HG03432 (cell line): ENCODE results near the gene TNPO1.
A peak's percentile ranks its signal among the peaks of the same experiment; 100 is the strongest.

Experiments
- ATAC-seq: cut with Tn5 transposase; IDR thresholded peaks from one replicate; pipeline ENCODE4 v1.9.1; 2021; ENCODE audit warnings: mild to moderate bottlenecking, moderate library complexity; ENCODE audit not compliant: unreplicated experiment

The TNPO1 gene

GRCh38 chr5:72817671-72818266 lies 1.3 kb downstream of the TNPO1 start:
- ATAC-seq = no peak

DNA sequence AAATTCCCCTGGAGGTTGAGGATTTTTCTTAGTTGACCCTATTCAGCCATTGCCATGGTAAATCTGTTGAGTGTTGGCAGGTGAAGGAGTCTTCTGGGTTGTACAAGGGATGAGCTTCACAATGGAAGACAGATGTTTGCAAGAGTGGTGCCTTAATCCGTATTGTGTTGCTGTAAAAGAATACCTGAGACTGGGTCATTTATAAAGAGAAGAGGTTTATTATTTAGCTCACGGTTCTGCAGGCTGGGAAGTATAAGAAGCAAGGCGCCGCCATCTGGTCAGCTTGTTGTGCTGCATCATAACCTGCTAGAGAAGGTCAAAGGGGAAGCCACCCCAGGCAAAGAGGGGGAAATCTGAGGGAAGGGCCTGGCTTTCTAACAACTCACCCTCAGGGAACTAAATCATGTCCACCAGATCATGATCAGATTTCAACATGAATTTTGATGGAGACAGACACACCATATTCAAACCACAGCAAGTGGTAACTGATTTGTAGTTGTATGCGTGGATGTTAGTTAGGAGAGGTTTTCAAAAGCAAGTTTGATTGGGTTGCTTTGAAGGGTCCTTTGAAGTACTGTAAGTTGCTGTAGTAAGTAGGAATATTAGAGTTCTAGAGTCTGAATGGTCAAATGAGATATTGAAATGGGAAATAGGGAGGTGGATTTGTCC lies 2.5 kb downstream of the TNPO1 start:
- peak; percentile 21 for ATAC-seq

DNA sequence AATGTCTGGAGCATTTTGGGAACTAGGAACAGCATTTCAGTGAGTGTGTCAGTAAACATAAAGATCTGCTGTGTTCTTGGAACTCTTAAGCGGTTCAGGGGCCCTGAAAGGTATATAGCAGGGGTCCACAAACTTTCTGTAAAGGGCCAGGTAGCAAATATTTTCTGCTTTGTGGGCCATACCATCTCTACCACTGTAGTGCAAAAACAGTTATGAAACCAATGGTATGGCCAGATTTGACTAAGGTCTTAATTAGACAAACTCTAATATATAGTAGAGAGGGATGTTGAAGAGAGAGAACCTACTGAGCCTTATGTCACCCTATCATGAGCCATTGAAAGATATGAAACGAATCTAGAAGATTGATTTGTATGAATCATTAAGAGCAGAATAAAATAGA lies 5.3 kb downstream of the TNPO1 start:
- no peak for ATAC-seq

GRCh38 chr5:72822944-72823343 lies 6.5 kb downstream of the TNPO1 start:
- ATAC-seq = no peak

DNA sequence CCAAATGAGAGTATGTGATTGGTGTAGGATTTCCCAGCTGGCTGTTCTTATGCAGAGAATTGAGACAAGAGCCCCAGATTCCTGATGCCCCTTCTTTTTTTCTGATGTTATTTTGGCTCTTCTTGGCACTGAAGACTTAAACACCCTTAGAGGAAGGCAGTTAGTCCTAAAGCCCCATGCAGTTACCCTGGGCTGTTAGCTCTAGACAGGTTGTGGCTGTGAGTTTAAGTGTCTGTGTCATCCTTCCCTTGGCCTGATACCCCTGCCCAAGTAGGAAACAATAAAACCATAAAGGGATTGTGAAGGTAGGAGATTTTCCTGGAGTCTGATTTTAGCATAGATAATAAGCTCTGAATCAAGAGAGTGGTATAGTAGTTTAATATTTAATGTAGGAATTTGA lies 13.2 kb downstream of the TNPO1 start:
- ATAC-seq = no peak

- no peak for ATAC-seq
These were observed 13.9 kb downstream of the TNPO1 start for GRCh38 chr5:72830362-72830761.

DNA sequence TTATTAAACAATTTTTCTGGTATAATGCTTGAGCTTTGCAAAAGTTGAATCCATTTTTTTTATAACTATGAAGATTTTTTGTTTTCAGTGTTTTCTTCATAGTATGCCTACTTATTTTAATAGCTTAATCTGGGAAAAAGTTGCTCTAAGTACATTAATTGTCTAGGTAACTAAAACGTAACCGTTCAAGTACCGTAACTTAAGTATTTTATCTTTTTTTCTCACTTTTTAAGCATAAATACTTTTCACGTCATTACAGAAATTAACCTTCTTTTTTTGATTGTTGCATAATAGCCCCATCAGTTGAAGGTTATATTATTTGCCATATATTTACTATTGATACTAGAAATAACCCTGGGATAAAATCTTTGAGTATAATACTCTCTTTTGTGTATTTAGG lies 15.2 kb downstream of the TNPO1 start:
- ATAC-seq = no peak

DNA sequence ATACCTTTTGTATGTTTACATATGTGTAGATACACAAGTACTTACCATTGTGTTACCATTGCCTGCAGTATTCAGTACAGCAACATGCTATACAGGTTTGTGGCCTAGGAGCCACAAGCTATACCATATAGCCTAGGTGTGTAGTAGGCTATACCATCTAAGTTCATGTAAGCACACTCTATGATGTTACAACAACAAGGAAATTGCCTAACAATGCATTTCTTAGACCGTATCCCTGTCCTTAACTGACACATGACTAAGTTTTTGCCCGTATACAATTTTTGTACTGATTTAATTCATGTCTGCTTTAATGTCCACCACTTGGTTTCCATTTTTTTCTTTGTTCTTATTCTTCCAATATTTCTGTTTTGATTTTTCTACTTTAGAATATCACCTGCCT lies 18.5 kb downstream of the TNPO1 start:
- ATAC-seq = no peak

- ATAC-seq = no peak
These were observed 19.2 kb downstream of the TNPO1 start for GRCh38 chr5:72835633-72836032.

DNA sequence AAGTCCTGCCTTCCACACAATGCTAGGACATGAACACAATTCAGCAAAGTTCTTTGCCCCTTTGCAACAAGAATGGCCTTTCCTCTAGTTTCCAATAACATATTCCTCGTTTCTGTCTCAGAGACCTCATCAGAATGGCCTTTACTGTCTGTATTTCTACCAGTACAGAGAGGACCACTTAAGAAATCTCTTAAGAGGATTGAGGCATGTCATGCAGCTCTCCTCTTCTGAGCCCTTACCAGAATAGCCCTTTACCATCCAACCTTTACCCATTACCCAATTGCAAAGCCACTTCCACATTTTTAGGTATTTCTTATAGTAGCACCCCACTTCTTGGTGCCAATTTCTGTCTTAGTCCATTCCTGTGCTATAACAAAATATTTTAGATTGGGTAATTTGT lies 20.3 kb downstream of the TNPO1 start:
- ATAC-seq = no peak

- no peak for ATAC-seq
These were observed 21.1 kb downstream of the TNPO1 start for GRCh38 chr5:72837524-72838096.

GRCh38 chr5:72840041-72840440 lies 23.6 kb downstream of the TNPO1 start:
- no peak for ATAC-seq

DNA sequence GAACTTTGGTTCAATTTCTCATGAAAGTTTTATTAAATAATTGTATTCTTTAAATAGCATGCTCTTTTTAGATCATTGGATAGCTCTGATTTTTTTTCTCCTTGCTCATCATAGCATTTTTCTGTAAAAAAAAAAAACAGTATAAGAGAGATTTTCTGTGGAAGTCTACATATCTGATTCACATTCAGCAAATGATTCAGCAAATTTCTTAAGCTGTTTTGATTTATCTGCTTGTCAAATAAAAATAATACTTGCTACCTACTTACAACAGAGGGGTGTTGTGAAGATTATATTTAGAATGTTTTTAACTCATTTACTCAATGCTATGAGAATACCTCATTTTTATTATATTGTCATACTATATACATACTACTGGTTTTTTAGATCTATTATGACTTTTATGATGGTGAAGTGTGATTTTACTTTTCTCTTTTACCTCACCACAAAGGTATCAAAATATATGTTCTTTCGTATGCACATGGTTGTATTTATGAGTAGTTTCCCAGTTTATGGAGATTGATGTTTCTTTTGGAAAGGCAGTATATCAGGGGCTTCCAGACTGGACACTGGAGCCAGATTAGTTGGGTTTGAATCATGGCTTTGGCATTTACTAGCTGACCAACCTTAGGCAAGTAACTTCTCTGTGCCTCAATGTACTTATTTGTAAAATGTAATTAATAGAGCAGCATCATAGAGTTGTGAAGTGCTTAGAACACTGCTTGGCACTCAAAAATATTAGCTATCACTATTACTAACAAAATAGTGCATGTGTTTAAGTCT lies 25.5 kb downstream of the TNPO1 start:
- no peak for ATAC-seq

- ATAC-seq = no peak
These were observed 26.4 kb downstream of the TNPO1 start for GRCh38 chr5:72842816-72843215.

DNA sequence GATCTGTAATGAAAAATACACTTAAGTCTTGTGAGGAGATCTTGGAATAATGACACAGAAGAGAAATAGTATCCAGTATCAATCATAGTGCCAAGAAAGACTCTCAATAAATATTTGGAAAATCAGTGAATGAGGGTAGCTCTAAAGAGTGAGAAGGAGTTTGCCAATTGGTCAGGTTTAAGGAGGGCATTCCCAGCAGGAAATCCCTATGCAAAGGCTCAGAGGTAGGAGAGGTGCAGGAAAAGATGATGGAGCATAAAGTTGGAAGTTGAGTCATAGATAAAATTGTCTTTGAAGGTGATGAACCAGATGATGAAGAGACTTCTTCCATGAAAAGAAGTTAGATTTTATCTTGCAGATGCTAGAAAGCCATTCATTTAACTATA lies 27.8 kb downstream of the TNPO1 start:
- no peak for ATAC-seq

DNA sequence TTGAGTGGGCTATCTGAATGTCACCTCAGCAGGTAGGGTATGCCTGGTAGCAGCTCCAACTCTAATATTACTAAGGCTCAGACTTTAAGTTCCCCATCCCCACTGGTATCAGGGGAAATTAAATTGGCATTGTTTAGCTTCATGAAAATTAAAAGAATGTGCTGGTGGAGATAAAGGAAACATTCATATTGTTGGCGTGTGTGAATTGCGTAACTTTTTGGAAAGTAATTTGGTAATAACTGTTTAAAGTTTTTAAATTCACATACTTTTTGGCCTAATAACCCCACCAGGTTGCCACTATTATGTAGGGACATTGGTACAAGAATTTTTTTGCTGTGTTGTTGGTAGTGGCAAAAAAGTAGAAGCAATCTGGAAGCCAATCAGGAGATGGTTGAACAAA lies 29.4 kb downstream of the TNPO1 start:
- ATAC-seq = no peak

GRCh38 chr5:72846483-72846882 lies 30.0 kb downstream of the TNPO1 start:
- ATAC-seq = no peak

DNA sequence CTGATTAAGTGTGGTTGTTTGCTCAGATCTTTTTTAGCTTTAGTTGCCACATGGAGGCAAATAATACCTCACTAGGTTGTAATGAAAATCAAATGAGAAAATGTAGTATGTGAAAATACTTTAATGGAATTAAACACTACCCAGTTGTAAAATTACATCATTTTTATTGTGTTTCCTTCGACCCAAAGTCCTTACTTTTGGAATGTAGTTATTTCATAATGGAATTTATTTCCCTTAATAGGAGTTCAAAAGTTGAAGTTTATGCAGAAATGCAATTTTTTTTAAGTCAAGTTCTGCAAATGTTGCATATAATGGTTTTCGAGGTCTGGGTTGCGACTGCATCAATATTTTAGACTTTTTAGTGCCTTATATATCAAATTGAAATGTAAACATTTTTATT lies 31.0 kb downstream of the TNPO1 start:
- no peak for ATAC-seq

GRCh38 chr5:72847989-72848473 lies 31.6 kb downstream of the TNPO1 start:
- ATAC-seq = peak; percentile 87

DNA sequence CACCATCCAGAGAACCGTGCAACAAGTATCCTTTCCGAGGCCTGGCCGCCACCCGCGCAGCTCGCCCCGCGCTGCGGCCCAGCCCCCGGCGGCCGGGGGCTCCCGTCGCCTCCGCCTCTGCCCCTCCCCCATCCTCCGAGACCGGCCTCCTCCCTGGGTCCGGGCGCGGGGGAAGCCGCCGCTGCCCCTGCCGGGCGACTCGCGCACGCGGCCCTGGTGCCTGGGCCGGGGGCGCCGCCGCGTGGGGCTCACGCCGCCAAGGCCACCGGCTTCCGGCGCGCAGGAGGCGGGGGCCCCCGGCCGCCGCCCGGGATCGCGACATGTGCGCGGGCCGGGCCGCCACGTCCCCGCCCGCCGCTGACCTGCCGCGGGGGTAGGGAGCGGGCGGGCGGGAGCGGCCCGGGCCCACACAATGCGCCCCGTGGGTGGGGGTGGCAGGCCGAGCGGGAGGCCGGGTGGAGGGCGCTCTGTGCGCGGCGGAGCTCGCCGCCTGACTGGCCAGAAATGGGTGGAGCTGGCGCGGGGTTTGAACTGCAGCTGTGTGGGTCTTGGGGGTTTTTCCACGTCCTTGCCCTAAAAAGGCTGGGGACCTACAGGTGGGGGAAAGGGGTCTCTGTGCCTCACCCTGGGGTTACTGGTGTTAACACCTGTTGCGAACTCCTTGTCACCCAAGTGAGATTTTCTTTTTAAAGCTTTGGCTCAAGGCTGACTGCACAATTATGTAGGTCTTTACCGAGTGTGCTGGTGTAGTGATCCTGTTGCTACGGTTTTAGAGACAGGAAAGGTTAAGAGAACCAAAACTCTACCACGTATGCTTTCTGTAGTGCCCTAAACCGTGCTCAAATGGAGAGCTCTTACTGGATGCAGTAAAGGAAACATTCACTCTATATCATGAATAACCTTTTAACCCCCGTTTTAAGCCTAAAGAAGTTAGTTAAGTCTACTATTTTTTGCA lies 32.3 kb downstream of the TNPO1 start:
- ATAC-seq = peak; percentile 56

DNA sequence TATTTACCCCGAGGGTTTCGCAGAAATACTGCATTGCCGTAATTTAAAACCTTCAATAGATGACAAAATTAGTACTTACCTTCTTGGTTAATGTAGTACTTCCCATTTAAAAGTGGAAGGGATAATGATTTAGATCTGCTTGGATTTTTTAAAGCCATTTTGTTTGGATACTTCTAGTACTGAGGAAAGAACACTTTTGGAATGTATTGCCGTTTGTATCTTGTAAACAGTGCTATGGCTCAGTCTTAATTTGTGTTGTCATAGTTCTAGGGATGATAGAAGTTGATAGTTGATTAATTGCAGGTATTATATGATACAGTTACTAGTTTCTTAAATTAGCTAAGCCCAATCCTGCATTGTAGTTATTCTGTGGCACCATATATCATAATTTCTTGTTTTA lies 33.1 kb downstream of the TNPO1 start:
- no peak for ATAC-seq
